Vagina (tissue), 2 donors: Measurements from ENCODE around the gene LILRB3.

Source experiments
- POLR2A ChIP-seq, 2 donors: fragments of 450-650 bp; IDR thresholded peaks; one replicate each; pipeline ENCODE4 v1.6.1; 2017; ENCODE audit warnings: antibody characterized with exemption in 2 of 2, mild to moderate bottlenecking in 2 of 2, moderate library complexity in 2 of 2
- POLR2AphosphoS5 ChIP-seq, 2 donors: sonication (generic); formaldehyde crosslinking; IDR thresholded peaks; one replicate each; pipeline ENCODE4 v1.9.0; 2017; ENCODE audit warnings: antibody characterized with exemption in 2 of 2, mild to moderate bottlenecking in 2 of 2, low read depth in 1 of 2; ENCODE audit not compliant: insufficient read depth in 1 of 2
- TF ChIP-seq, protein P1 (sequence below), 3 experiments: fragments of 450-650 bp in 2 of 3; fragments of 200-600 bp in 1 of 3; sonication (generic) in 1 of 3; IDR thresholded peaks; one replicate each; pipeline ENCODE4 v1.5.1; 2017 to 2019; ENCODE audit warnings: antibody characterized with exemption in 3 of 3, mild to moderate bottlenecking in 2 of 3, moderate library complexity in 2 of 3

DNA sequence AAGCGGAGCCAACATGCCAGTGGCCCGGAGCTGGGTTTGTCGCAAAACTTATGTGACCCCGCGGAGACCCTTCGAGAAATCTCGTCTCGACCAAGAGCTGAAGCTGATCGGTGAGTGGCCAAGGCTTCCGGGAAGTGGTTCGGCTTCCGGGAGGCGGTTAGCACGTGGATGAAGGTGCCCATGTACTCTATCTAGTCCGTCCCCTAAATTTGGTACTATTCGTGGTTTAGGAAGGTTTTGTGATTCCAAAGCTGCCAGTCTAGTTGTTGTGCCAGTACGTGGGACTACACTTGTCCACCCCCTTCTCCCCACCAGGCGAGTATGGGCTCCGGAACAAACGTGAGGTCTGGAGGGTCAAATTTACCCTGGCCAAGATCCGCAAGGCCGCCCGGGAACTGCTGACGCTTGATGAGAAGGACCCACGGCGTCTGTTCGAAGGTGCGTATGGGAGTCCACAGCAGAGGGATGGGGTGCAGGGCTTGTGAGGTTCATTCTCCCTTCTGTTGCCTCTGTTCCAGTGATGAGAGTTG is 21.6 kb downstream of the LILRB3 start:
- TF ChIP-seq POLR2A (IDR thresholded peaks at IDR 0.05) (no peak), POLR2AphosphoS5 (IDR thresholded peaks at IDR 0.05; ENCODE audit: insufficient read depth in 1 of 2, low read depth in 1 of 2) (no peak)
- TF ChIP-seq, protein P1, sequence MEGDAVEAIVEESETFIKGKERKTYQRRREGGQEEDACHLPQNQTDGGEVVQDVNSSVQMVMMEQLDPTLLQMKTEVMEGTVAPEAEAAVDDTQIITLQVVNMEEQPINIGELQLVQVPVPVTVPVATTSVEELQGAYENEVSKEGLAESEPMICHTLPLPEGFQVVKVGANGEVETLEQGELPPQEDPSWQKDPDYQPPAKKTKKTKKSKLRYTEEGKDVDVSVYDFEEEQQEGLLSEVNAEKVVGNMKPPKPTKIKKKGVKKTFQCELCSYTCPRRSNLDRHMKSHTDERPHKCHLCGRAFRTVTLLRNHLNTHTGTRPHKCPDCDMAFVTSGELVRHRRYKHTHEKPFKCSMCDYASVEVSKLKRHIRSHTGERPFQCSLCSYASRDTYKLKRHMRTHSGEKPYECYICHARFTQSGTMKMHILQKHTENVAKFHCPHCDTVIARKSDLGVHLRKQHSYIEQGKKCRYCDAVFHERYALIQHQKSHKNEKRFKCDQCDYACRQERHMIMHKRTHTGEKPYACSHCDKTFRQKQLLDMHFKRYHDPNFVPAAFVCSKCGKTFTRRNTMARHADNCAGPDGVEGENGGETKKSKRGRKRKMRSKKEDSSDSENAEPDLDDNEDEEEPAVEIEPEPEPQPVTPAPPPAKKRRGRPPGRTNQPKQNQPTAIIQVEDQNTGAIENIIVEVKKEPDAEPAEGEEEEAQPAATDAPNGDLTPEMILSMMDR (IDR thresholded peaks at IDR 0.05) = no peak
